Astrocyte (in vitro differentiated cells and primary cell): ENCODE results near the gene TENM3.

Experiments used
- EZH2 ChIP-seq: IDR thresholded peaks from 2 replicates; pipeline ENCODE4 v1.6.1; 2012; ENCODE audit warnings: mild to moderate bottlenecking, low read length, inconsistent platforms; ENCODE audit not compliant: insufficient read depth
- TF ChIP-seq, protein P1 (sequence below): IDR thresholded peaks from 2 replicates; pipeline ENCODE4 v1.5.1; 2011; ENCODE audit warnings: low read depth, mild to moderate bottlenecking, inconsistent platforms, low read length, moderate library complexity; ENCODE audit not compliant: insufficient read depth

- TF ChIP-seq, protein P1, sequence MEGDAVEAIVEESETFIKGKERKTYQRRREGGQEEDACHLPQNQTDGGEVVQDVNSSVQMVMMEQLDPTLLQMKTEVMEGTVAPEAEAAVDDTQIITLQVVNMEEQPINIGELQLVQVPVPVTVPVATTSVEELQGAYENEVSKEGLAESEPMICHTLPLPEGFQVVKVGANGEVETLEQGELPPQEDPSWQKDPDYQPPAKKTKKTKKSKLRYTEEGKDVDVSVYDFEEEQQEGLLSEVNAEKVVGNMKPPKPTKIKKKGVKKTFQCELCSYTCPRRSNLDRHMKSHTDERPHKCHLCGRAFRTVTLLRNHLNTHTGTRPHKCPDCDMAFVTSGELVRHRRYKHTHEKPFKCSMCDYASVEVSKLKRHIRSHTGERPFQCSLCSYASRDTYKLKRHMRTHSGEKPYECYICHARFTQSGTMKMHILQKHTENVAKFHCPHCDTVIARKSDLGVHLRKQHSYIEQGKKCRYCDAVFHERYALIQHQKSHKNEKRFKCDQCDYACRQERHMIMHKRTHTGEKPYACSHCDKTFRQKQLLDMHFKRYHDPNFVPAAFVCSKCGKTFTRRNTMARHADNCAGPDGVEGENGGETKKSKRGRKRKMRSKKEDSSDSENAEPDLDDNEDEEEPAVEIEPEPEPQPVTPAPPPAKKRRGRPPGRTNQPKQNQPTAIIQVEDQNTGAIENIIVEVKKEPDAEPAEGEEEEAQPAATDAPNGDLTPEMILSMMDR = no peak
- no peak for TF ChIP-seq EZH2
These were observed 126.0 kb downstream of the TENM3 start for GRCh38 chr4:182369211-182369610.
